ENCODE results near the gene PRODH2.

DNA sequence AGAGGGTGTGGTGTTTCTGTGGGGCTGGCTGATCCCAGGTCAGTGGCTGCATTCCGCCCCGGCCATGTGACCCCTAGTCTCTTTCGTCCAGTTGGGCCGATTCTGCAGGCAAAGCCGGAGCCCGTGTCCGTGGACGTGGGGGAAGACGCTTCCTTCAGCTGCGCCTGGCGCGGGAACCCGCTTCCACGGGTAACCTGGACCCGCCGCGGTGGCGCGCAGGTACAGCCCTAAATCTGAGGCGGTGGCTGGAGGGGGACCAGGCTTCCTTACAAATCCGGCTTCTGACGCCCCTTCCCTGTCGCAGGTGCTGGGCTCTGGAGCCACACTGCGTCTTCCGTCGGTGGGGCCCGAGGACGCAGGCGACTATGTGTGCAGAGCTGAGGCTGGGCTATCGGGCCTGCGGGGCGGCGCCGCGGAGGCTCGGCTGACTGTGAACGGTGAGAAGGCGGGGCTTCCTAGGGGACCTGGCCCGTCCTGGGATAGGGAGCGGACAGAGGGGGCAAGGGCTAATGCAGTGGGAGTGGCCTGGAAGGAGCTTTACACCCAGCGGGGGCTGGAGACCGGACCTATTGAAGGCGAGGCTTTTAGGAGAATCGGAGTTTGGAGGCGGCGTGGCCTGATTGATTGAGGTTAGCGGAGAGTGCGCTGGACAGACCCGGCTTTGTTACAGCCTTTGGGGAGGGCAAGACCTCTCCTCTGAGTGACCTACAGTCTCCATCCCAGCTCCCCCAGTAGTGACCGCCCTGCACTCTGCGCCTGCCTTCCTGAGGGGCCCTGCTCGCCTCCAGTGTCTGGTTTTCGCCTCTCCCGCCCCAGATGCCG lies 48.4 kb upstream of the PRODH2 start:
- TF ChIP-seq, protein P1, sequence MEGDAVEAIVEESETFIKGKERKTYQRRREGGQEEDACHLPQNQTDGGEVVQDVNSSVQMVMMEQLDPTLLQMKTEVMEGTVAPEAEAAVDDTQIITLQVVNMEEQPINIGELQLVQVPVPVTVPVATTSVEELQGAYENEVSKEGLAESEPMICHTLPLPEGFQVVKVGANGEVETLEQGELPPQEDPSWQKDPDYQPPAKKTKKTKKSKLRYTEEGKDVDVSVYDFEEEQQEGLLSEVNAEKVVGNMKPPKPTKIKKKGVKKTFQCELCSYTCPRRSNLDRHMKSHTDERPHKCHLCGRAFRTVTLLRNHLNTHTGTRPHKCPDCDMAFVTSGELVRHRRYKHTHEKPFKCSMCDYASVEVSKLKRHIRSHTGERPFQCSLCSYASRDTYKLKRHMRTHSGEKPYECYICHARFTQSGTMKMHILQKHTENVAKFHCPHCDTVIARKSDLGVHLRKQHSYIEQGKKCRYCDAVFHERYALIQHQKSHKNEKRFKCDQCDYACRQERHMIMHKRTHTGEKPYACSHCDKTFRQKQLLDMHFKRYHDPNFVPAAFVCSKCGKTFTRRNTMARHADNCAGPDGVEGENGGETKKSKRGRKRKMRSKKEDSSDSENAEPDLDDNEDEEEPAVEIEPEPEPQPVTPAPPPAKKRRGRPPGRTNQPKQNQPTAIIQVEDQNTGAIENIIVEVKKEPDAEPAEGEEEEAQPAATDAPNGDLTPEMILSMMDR (conservative IDR thresholded peaks at IDR 0.05), result no peak
- TF ChIP-seq EZH2 (IDR thresholded peaks at IDR 0.05; ENCODE audit: low read depth), result no peak
